GM18861 (cell line): ENCODE measurements around the gene PLEKHM2.

Experiments used
- ATAC-seq: cut with Tn5 transposase; IDR thresholded peaks from one replicate; pipeline ENCODE4 v1.9.1; 2021; ENCODE audit not compliant: unreplicated experiment

Gene PLEKHM2

GRCh38 chr1:15674386-15675159, 9.5 kb upstream of the PLEKHM2 start:
- ATAC-seq = no peak

- ATAC-seq = no peak
These were observed 8.1 kb upstream of the PLEKHM2 start for GRCh38 chr1:15676010-15676409.

GRCh38 chr1:15676688-15677661, 7.1 kb upstream of the PLEKHM2 start:
- no peak for ATAC-seq

- ATAC-seq = no peak
These were observed 5.5 kb upstream of the PLEKHM2 start for GRCh38 chr1:15678578-15678977.

- no peak for ATAC-seq
These were observed 4.0 kb upstream of the PLEKHM2 start for GRCh38 chr1:15680131-15680530.

GRCh38 chr1:15680561-15681348, 3.4 kb upstream of the PLEKHM2 start:
- no peak for ATAC-seq

- no peak for ATAC-seq
These were observed 2.5 kb upstream of the PLEKHM2 start for GRCh38 chr1:15681349-15682292.

- no peak for ATAC-seq
These were observed 1.2 kb upstream of the PLEKHM2 start for GRCh38 chr1:15682936-15683341.

GRCh38 chr1:15683345-15684039, 628 bp upstream of the PLEKHM2 start:
- no peak for ATAC-seq

- ATAC-seq = no peak
These were observed 560 bp downstream of the PLEKHM2 start for GRCh38 chr1:15684468-15685291.

- no peak for ATAC-seq
These were observed 1.7 kb downstream of the PLEKHM2 start for GRCh38 chr1:15685820-15686219.

GRCh38 chr1:15687446-15687845, 3.3 kb downstream of the PLEKHM2 start:
- ATAC-seq = no peak

- ATAC-seq = no peak
These were observed 6.2 kb downstream of the PLEKHM2 start for GRCh38 chr1:15690317-15690716.

GRCh38 chr1:15691434-15692032, 7.4 kb downstream of the PLEKHM2 start:
- no peak for ATAC-seq

- ATAC-seq = no peak
These were observed 8.1 kb downstream of the PLEKHM2 start for GRCh38 chr1:15692121-15692682.

GRCh38 chr1:15693371-15693770, 9.3 kb downstream of the PLEKHM2 start:
- no peak for ATAC-seq

GRCh38 chr1:15696956-15697521, 12.9 kb downstream of the PLEKHM2 start:
- ATAC-seq = peak; percentile 92
